Panc1 (cell line): Measurements from ENCODE around the gene ADARB2. TPM values are rescaled to one million over a fixed set of nuclear protein-coding genes. Genes with fewer than 3 reads are reported as not detected.

Experiments
- ATAC-seq: fragments of 200-7000 bp; cut with Tn5 transposase; 2 replicates; pipeline ENCODE4 v1.9.1; 2020; ENCODE audit warnings: mild to moderate bottlenecking, moderate library complexity
- BruUV-seq: library from RNA; stranded (reverse); fragments of 400-500 nt; replicated peaks from 2 replicates; lab custom pipeline; 2021; lab: Mats Ljungman, UMichigan
- CTCF ChIA-PET: fragments of 300-600 bp; sonication (Branson Sonifier 250); formaldehyde crosslinking; loops from one replicate; lab custom pipeline; 2022; ENCODE audit warnings: antibody characterized with exemption; lab: Charles Lee
- POLR2A ChIA-PET: fragments of 300-600 bp; sonication (Branson Sonifier 250); formaldehyde crosslinking; loops from one replicate; lab custom pipeline; 2022; ENCODE audit warnings: antibody characterized with exemption; lab: Charles Lee
- DNase-seq: peaks from one replicate; pipeline ENCODE4 v3.0.0-alpha.2; 2010; ENCODE audit warnings: low read depth, low spot score
- H3K27ac ChIP-seq: 2 replicates; pipeline ENCODE4 v1.5.1; 2011; ENCODE audit warnings: mild to moderate bottlenecking, low read length, inconsistent platforms
- H3K27me3 ChIP-seq: fragments of 200-500 bp; sonication (Bioruptor generic); 2 replicates; pipeline ENCODE4 v1.6.0; 2014; ENCODE audit warnings: low read length, inconsistent platforms; ENCODE audit not compliant: control insufficient read depth, insufficient read depth
- H3K36me3 ChIP-seq: fragments of 200-500 bp; sonication (Bioruptor generic); 2 replicates; pipeline ENCODE4 v1.5.1; 2014; ENCODE audit warnings: inconsistent platforms, mild to moderate bottlenecking, low read length, moderate library complexity; ENCODE audit not compliant: control insufficient read depth, insufficient read depth
- H3K4me1 ChIP-seq: 2 replicates; pipeline ENCODE4 v1.5.1; 2011; ENCODE audit warnings: inconsistent platforms, mild to moderate bottlenecking, low read length, moderate library complexity; ENCODE audit not compliant: control insufficient read depth, insufficient read depth
- H3K4me3 ChIP-seq, 2 experiments: 2 replicates each; pipeline ENCODE4 v1.5.1; 2011 to 2012; ENCODE audit warnings: low read depth in 2 of 2, low read length in 2 of 2, mild to moderate bottlenecking in 2 of 2, inconsistent platforms in 1 of 2, moderate library complexity in 1 of 2
- H3K9me3 ChIP-seq: fragments of 200-500 bp; sonication (Bioruptor generic); 2 replicates; pipeline ENCODE4 v1.5.1; 2014; ENCODE audit warnings: low read depth, mild to moderate bottlenecking, inconsistent platforms, low read length, moderate library complexity; ENCODE audit not compliant: control insufficient read depth, insufficient read depth
- CTCF ChIP-seq: fragments of 450-650 bp; IDR thresholded peaks from 2 replicates; pipeline ENCODE4 v1.5.1; 2017; ENCODE audit warnings: mild to moderate bottlenecking
- POLR2AphosphoS5 ChIP-seq: IDR thresholded peaks from 2 replicates; pipeline ENCODE4 v1.6.1; 2012; ENCODE audit warnings: mild to moderate bottlenecking, low read depth, low read length, moderate library complexity
- REST ChIP-seq, 2 experiments: IDR thresholded peaks; 2 replicates each; pipeline ENCODE4 v1.6.1; 2011 to 2012; ENCODE audit warnings: low read depth in 2 of 2, control low read depth in 1 of 2, low read length in 1 of 2, mild to moderate bottlenecking in 1 of 2, moderate library complexity in 1 of 2; ENCODE audit not compliant: insufficient read depth in 1 of 2
- SIN3A ChIP-seq: IDR thresholded peaks from 2 replicates; pipeline ENCODE4 v1.6.1; 2012; ENCODE audit warnings: low read depth, mild to moderate bottlenecking, low read length, moderate library complexity, borderline replicate concordance; ENCODE audit not compliant: insufficient read depth
- TCF7L2 ChIP-seq: IDR thresholded peaks from 2 replicates; pipeline ENCODE4 v1.6.1; 2011; ENCODE audit warnings: mild to moderate bottlenecking, low read depth, low read length, inconsistent platforms
- in situ Hi-C: cut with HindIII; loops from 2 replicates; pipeline ENCODE4 v1.10.0; 2016; ENCODE audit warnings: low sequenced_read_pairs, low pct_unique_long_range_greater_than_20kb
- intact Hi-C: fragments of 100-400 bp; cut with micrococcal nuclease; formaldehyde crosslinking; loops from one replicate; pipeline ENCODE4 v1.10.0; 2022; ENCODE audit not compliant: unreplicated experiment
- total RNA-seq: library from RNA; stranded (reverse); gene quantifications from one replicate; pipeline ENCODE4 v1.2.1, GENCODE V29; 2021; ENCODE audit not compliant: unreplicated experiment

Gene ADARB2
- total RNA-seq, 1 experiment from 2014 or later = 0.31 TPM

- POLR2A ChIA-PET = no interaction called here
- BruUV-seq = no TSS peak
- intact Hi-C loops (no loop called here), in situ Hi-C loops (no loop called here)
- TF ChIP-seq CTCF (no peak), POLR2AphosphoS5 (no peak), REST (IDR thresholded peaks at IDR 0.05; ENCODE audit: insufficient read depth in 1 of 2, low read depth in 2 of 2, low read length in 1 of 2) (no peak), SIN3A (no peak), TCF7L2 (no peak)
- H3K27me3 ChIP-seq = no peaks in the 10 kb centered on the region
- no peak overlapping the region for H3K27ac ChIP-seq
- no peaks in the 10 kb centered on the region for H3K36me3 ChIP-seq
- no peak overlapping the region for H3K4me3 ChIP-seq
- DNase-seq = no peak
- ATAC-seq = no peak
- no peaks in the 10 kb centered on the region for H3K4me1 ChIP-seq
- CTCF ChIA-PET = no interaction called here
- no peaks in the 10 kb centered on the region for H3K9me3 ChIP-seq
Measured at GRCh38 chr10:1687623-1688150, 49.6 kb downstream of the ADARB2 start.

GRCh38 chr10:1687190-1687589 is 50.1 kb downstream of the ADARB2 start:
- Histone ChIP-seq H3K27me3 (no peaks in the 10 kb centered on the region), H3K4me1 (no peaks in the 10 kb centered on the region), H3K27ac (no peak overlapping the region), H3K9me3 (no peaks in the 10 kb centered on the region), H3K4me3 (no peak overlapping the region), H3K36me3 (no peaks in the 10 kb centered on the region)
- POLR2A ChIA-PET = no interaction called here
- ATAC-seq (no peak), DNase-seq (no peak)
- TF ChIP-seq TCF7L2 = no peak
- no peak for TF ChIP-seq CTCF
- intact Hi-C loops (no loop called here), in situ Hi-C loops (no loop called here)
- BruUV-seq = no TSS peak
- CTCF ChIA-PET = no interaction called here

- Histone ChIP-seq H3K27me3 (no peaks in the 10 kb centered on the region), H3K27ac (no peak overlapping the region), H3K4me3 (no peak overlapping the region), H3K9me3 (no peaks in the 10 kb centered on the region), H3K4me1 (no peaks in the 10 kb centered on the region), H3K36me3 (no peaks in the 10 kb centered on the region)
- POLR2A ChIA-PET = no interaction called here
- DNase-seq (no peak), ATAC-seq (no peak)
- intact Hi-C loops = no loop called here
- BruUV-seq = no TSS peak
- CTCF ChIA-PET = no interaction called here
- in situ Hi-C loops = no loop called here
- no peak for TF ChIP-seq SIN3A
- no peak for TF ChIP-seq POLR2AphosphoS5
- TF ChIP-seq TCF7L2 = no peak
- no peak for TF ChIP-seq REST (IDR thresholded peaks at IDR 0.05; ENCODE audit: insufficient read depth in 1 of 2, low read depth in 2 of 2, low read length in 1 of 2)
- no peak for TF ChIP-seq CTCF
Measured at GRCh38 chr10:1686491-1686749, 50.9 kb downstream of the ADARB2 start.
